Uterus (tissue), 2 donors: Measurements from ENCODE around the gene PLEKHJ1.

Experiments
- CTCF ChIP-seq, 4 experiments: fragments of 200-600 bp in 2 of 4; fragments of 450-650 bp in 2 of 4; sonication (generic) in 2 of 4; IDR thresholded peaks; one replicate each; pipeline ENCODE4 v1.5.1; 2016 to 2019; ENCODE audit warnings: antibody characterized with exemption in 4 of 4, mild to moderate bottlenecking in 2 of 4, moderate library complexity in 1 of 4
- POLR2A ChIP-seq, 2 donors: fragments of 450-650 bp; IDR thresholded peaks; one replicate each; pipeline ENCODE4 v1.6.1; 2016; ENCODE audit warnings: antibody characterized with exemption in 2 of 2, mild to moderate bottlenecking in 1 of 2, moderate library complexity in 1 of 2

GRCh38 chr19:2202366-2202765, 33.8 kb downstream of the PLEKHJ1 start:
- TF ChIP-seq POLR2A (IDR thresholded peaks at IDR 0.05), result no peak
- no peak for TF ChIP-seq CTCF (IDR thresholded peaks at IDR 0.05)
